ENCODE data around the gene DENND1C. TPM values are rescaled to one million over a fixed set of nuclear protein-coding genes. Genes with fewer than 3 reads are reported as not detected.

DENND1C gene
- total and polyA plus RNA-seq, 2 of the 8 experiments (the other 6 are each of a cell fraction or from before 2014, with no cell fraction given) = 3.6 to 4.0 TPM

DNA sequence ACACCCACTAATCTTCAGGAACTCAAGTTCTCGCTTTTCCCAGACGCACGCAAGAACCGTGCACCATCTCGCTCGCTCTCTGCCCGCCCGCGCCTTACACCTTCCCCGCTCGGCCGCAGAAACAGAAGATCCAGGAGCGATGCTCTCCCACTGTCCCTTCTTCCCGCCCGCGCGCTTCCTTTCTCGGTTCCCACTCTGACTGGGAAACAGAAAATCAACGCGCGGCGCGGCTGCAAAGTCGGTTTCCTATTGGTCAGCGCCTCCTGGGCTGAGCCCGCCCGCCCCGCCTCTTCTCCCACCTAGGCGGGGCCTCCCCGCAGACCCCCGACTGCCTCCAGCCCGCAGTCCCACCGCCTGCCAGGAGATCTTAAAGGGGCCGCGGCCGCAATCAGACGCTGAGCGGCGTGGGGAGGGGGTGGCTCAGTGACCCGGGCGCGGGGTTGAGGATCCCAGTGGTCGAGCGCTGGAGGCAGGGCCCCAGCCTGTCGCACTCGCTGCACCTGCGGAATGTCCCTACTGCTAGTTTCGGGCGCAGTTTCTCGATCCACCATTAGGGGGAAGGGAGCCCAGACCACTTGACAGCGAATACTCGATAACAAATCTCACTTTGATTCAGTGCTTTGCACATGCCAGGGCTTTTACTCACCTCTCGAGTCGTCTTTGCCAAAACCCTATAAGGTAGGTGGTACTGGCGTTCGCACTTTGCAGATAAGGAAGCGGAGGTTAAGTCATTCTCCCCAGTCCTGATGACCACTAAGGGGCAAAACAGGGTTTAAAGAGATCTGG lies 21.3 kb downstream of the DENND1C start (continued):
- TF ChIP-seq, protein P1, sequence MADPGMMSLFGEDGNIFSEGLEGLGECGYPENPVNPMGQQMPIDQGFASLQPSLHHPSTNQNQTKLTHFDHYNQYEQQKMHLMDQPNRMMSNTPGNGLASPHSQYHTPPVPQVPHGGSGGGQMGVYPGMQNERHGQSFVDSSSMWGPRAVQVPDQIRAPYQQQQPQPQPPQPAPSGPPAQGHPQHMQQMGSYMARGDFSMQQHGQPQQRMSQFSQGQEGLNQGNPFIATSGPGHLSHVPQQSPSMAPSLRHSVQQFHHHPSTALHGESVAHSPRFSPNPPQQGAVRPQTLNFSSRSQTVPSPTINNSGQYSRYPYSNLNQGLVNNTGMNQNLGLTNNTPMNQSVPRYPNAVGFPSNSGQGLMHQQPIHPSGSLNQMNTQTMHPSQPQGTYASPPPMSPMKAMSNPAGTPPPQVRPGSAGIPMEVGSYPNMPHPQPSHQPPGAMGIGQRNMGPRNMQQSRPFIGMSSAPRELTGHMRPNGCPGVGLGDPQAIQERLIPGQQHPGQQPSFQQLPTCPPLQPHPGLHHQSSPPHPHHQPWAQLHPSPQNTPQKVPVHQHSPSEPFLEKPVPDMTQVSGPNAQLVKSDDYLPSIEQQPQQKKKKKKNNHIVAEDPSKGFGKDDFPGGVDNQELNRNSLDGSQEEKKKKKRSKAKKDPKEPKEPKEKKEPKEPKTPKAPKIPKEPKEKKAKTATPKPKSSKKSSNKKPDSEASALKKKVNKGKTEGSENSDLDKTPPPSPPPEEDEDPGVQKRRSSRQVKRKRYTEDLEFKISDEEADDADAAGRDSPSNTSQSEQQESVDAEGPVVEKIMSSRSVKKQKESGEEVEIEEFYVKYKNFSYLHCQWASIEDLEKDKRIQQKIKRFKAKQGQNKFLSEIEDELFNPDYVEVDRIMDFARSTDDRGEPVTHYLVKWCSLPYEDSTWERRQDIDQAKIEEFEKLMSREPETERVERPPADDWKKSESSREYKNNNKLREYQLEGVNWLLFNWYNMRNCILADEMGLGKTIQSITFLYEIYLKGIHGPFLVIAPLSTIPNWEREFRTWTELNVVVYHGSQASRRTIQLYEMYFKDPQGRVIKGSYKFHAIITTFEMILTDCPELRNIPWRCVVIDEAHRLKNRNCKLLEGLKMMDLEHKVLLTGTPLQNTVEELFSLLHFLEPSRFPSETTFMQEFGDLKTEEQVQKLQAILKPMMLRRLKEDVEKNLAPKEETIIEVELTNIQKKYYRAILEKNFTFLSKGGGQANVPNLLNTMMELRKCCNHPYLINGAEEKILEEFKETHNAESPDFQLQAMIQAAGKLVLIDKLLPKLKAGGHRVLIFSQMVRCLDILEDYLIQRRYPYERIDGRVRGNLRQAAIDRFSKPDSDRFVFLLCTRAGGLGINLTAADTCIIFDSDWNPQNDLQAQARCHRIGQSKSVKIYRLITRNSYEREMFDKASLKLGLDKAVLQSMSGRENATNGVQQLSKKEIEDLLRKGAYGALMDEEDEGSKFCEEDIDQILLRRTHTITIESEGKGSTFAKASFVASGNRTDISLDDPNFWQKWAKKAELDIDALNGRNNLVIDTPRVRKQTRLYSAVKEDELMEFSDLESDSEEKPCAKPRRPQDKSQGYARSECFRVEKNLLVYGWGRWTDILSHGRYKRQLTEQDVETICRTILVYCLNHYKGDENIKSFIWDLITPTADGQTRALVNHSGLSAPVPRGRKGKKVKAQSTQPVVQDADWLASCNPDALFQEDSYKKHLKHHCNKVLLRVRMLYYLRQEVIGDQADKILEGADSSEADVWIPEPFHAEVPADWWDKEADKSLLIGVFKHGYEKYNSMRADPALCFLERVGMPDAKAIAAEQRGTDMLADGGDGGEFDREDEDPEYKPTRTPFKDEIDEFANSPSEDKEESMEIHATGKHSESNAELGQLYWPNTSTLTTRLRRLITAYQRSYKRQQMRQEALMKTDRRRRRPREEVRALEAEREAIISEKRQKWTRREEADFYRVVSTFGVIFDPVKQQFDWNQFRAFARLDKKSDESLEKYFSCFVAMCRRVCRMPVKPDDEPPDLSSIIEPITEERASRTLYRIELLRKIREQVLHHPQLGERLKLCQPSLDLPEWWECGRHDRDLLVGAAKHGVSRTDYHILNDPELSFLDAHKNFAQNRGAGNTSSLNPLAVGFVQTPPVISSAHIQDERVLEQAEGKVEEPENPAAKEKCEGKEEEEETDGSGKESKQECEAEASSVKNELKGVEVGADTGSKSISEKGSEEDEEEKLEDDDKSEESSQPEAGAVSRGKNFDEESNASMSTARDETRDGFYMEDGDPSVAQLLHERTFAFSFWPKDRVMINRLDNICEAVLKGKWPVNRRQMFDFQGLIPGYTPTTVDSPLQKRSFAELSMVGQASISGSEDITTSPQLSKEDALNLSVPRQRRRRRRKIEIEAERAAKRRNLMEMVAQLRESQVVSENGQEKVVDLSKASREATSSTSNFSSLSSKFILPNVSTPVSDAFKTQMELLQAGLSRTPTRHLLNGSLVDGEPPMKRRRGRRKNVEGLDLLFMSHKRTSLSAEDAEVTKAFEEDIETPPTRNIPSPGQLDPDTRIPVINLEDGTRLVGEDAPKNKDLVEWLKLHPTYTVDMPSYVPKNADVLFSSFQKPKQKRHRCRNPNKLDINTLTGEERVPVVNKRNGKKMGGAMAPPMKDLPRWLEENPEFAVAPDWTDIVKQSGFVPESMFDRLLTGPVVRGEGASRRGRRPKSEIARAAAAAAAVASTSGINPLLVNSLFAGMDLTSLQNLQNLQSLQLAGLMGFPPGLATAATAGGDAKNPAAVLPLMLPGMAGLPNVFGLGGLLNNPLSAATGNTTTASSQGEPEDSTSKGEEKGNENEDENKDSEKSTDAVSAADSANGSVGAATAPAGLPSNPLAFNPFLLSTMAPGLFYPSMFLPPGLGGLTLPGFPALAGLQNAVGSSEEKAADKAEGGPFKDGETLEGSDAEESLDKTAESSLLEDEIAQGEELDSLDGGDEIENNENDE (IDR thresholded peaks at IDR 0.05; ENCODE audit: insufficient replicate concordance, low read length) = no peak
- TF ChIP-seq EGR1 (IDR thresholded peaks at IDR 0.05; ENCODE audit: borderline replicate concordance, low read depth, low read length) = no peak
- TF ChIP-seq, protein P2, sequence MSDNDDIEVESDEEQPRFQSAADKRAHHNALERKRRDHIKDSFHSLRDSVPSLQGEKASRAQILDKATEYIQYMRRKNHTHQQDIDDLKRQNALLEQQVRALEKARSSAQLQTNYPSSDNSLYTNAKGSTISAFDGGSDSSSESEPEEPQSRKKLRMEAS (IDR thresholded peaks at IDR 0.05) = peak; percentile 48
- no peak for TF ChIP-seq CHD1 (IDR thresholded peaks at IDR 0.05; ENCODE audit: low read depth, low read length)
- TF ChIP-seq ZNF274 (IDR thresholded peaks at IDR 0.05; ENCODE audit: borderline replicate concordance, extremely low read depth, low read length) = no peak
- TF ChIP-seq SP4 (IDR thresholded peaks at IDR 0.05; ENCODE audit: low read length) = peak; percentile 84; the same call in 1 of the 2 replicates
- TF ChIP-seq GABPA (IDR thresholded peaks at IDR 0.05; ENCODE audit: borderline replicate concordance, insufficient read depth, low read length) = no peak
- TF ChIP-seq FOSL1 (IDR thresholded peaks at IDR 0.05; ENCODE audit: insufficient read depth, low read depth, low read length) = no peak
- TF ChIP-seq CREB1 (IDR thresholded peaks at IDR 0.05) = no peak
- no peak for TF ChIP-seq CTBP2 (IDR thresholded peaks at IDR 0.05; ENCODE audit: borderline replicate concordance, insufficient read depth, insufficient read length, low read length)
